Stromal cell of bone marrow (primary cell): ENCODE results near the gene TMPRSS5.
"Not testable (repeated sequence)": the region's sequence is repeated elsewhere in the genome, so short reads cannot be mapped to it uniquely, and the experiment has no call there.

Experiments
- DNase-seq: peaks from one replicate; pipeline ENCODE4 v3.0.0-alpha.2; 2012; ENCODE audit warnings: low read depth

Gene TMPRSS5

GRCh38 chr11:113697756-113698407 lies 8.2 kb downstream of the TMPRSS5 start:
- no peak for DNase-seq

- no peak for DNase-seq
These were observed 9.0 kb downstream of the TMPRSS5 start for GRCh38 chr11:113697111-113697510.

DNA sequence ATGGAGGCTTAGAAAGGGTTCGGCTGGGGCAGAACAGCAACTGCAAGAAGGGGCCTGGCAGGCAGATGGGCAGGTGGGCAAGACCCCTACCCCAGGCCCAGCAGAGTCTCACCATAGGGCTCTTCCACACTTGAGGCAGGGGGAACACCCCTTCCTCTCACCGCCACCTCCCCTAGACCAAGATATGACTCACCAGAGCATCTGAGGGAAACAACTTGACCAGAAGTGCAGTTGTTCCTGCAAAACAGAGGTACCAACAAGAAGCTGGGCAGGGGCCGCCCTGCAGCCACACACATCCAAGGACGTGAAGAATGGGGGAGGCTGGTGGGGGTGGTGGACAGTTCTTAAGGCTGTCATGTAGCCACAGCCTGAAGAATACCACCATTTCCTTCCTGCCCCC lies 10.9 kb downstream of the TMPRSS5 start:
- DNase-seq: no peak

DNA sequence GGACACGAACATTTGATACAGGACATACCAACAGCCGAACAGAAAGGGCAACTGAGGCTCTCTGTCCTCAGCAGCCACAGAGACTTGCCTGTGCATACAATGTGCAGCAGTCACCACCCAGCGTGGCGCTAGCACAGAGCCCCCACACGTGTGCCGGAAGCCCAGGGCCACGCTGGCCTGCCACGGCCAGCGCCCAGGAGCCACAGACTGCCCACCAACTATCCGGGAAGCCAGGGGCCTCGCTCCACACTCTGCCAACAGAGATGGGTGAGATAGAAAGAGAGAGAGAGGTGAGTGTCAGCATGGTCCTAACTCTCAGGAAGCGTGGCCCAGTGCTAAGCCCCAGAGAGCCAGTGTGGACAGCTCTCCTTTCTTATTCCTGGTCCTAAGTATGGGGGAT lies 11.7 kb downstream of the TMPRSS5 start:
- DNase-seq: no peak

DNA sequence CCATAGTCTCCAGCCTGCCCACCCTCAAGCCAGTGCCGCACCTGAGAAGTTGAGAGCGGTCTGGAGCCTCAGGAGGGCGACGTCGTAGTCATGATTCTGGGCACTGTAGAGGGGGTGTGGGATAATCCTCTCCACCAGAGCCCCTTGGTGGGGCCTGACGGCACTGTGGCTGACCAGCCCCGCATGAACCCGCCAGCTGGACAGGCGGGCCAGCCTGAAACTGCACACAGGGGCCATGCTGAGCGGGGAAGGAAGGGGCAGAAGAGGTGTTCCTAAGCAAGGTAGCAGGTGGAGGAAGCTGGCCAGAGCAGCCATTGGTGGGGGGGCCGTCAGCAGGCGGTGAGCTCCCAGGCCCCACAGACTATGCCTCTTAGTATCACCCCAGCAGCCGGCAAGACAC lies 13.1 kb downstream of the TMPRSS5 start:
- no peak for DNase-seq

DNA sequence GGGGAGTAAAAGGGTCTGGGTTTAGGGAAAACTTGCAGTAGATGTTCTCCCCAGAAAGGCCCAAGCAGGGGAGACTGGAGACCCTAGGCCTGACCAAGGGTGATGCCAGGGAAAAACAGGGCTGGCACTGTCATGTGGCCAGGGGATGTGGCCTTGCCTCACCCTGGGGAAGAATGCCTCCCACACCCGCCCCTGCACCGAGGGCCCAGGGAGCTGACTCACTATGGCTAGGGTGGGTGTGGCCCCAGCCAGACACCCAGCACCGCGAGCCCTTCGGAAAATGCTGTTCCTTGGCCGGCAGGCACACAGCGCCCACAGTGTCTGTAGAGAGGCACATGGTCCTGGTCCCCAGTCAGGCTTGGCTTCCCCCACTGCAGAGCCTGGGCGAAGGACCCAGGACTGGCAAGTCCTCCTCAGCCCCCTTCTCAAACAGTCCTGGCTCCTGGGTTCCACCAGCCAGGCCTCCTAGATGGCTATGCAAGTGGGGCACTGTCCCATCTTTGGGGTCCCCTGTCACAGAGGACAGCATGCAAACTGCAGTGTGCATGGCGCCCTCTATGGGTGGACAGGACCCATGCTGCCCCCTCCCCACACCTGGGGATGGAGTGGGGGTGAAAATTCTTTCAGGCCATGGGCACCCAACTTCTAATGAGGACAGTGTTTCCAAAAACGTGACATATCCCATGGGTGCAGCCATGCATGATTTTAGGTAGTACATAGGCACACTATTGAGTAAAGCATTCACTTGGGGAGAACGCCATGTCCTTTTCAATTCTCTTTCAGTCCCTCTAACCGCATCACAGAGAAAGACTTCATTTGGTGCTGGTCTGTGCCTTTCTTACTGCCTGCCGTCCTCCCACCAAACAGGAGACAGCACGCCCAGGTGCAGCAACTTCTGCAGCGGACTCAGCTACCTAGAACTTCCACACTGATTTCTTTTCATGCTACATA lies 15.2 kb downstream of the TMPRSS5 start:
- peak; percentile 28 for DNase-seq

GRCh38 chr11:113689768-113690618 lies 16.1 kb downstream of the TMPRSS5 start:
- no peak for DNase-seq

DNA sequence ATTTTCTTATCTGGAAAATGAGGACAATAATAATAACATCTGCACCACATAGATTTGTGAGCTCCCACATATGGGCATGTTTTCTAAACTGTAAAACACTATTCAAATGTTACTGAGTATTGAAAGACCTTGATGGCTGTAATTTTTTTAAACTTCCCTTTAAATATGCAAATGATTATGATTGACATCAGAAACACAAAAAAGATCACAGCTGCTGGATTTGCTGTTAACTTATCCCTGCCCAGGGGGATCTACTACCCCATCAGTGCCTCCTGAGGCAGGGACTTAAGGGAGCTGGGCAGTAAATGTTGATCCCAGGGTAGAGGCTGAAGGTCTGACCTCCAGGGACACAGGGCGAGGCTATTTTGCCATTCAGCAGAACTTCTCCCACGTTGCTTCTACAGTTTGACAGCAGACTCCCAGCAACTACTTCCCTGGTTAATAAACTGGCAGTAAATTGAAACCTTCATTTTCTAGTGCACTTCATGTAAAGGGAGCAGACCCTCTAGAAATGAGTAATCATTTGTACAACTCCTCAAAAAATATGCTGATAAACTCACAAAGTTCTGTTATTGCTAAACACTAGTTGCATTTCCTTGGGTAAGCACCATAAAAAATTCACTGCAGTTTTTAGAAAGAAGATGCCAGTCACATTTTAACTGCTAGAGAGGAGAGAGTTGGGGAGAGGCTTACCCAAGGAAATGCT lies 20.3 kb downstream of the TMPRSS5 start:
- DNase-seq: no peak

DNA sequence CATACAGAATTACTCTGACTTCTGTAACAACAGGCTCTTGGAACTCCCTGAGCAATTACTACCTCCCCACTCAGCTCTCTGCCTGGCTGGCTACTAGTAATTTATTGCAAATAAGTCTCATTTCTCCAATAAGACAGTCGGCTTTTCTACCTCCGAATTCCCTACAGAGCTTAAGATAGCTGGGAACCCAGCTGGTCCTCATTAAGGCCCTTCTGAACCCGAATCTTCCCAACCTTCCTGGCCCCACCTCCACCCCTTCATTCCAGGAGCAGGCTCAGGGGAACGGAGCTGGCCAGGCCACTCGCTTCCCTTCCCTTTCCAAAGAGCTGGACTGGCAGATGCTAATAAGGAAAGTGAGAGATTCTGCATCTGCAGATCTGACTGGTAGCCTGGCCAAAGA lies 21.6 kb downstream of the TMPRSS5 start:
- DNase-seq: no peak

- DNase-seq: no peak
These were observed 22.5 kb downstream of the TMPRSS5 start for GRCh38 chr11:113683481-113684046.

DNA sequence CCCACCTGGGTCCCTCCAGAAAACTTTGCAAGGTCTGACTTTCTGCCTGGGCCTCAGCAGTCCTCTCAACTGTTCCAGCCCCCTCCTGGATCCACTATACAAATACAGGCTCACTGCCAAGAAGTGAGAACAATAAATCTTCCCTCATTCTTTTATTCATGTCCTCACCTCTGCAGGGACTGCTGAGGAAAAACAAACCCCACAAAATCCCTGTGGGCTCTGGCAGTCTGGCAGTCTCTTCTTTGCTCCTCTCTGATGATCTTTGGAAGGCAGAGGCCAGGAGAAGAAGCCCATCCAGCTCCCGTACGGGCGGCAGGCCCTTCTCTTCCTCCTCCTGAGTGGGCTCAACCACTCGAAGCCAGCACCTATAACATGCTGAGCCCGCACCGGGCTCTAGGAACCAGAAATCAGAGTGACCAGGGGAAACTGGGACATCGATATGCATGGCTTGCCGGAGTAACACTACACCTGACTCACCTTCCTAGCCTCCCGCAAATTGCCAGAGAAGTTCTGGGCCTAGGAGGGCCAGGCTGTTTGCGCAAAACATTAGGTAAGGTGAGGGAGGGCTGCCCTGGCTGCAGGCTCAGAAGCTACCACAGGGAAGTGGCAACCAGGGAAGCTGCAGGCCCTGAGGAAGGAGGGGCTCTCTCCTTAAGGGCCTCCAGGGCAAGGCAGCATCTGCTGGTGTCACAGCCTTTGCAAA lies 24.2 kb downstream of the TMPRSS5 start:
- DNase-seq: no peak

DNA sequence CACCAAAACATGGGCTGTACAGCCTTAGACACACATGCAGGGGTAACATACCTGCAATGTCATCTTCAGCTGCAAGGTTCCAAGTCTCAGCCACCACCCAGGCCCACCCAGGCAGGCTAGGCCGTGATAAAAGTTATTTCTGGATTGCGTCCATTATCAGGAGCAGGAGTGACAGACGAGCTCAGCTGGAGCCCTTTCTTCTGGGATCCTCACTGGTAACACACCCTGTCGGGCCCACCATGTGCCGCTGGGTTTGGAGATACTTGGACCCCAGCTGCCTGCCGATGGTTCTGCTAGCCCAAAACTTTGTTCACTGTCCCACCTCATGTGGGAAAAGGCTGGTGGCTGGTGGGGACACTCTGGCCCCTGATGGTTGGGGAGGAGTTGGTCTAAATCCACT lies 24.8 kb downstream of the TMPRSS5 start:
- no peak for DNase-seq

- no peak for DNase-seq
These were observed 28.4 kb downstream of the TMPRSS5 start for GRCh38 chr11:113677685-113678084.

GRCh38 chr11:113675565-113675964 lies 30.5 kb downstream of the TMPRSS5 start:
- DNase-seq: no peak

DNA sequence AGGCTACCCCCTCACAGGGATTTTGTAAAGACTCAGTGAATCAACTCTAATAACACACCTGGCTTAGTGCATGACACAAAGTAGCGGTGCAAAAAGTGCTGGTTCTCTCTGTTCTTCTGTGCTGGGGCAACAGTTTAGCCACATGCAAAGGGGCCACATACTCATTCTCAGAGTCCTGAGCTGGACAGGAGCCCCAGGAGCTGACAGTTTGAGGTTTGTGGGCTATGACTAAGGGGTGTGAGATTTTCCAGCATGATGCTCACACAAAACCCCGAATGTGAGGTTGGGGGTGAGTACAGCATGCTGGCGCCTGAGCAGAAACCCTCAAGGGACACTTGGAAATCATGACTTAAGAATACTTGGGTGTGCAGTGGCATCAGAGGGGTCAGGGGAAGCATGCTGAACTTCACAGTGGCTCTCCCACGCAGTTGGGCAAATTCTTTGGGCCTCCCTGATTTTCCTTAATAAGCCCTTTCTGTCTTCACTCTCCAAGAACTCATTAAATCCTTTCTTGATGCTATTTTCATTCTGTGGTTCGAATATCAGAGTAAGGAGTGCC lies 31.0 kb downstream of the TMPRSS5 start:
- DNase-seq: peak; percentile 94

GRCh38 chr11:113674397-113674685 lies 31.8 kb downstream of the TMPRSS5 start:
- no peak for DNase-seq

DNA sequence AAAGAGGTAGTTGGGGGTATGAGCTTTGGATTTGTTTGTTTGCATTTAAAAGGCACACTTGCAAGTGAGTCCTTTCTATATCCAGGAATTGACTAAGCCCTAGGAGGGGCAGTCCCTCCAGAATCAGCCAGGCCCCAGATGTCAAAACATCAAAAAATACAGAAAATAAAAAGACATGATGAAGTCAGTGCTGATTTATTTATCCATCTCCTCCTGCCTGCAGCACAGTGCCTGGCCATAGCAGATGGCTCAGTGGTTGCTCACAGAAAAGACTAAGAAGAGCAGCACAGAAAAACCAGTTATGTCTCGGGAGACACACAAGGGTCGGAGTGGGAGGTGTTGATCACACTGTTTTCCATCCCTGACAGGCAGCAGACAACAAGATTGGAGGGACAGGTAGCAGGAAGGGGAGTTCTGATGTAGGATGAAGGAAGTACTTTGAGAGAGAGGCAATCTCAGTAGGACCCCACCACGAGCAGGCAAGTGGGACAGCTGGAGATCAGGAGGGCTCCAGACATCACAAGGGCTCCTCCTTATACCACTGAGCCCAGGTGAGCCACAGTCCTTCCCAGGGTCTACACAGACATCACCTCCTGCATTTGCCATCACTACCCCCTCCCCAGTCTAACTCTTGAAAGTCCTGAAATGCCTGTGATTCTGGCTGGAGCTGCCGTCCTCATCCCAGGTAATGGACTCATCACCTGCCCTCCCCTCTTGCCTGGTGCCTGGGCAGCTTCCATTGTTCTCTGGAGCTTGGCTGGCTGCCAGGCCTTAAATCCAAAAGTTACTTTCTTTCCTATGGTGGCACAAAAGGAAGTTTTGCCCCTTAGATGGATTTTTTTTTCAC lies 32.3 kb downstream of the TMPRSS5 start:
- no peak for DNase-seq

- not testable (repeated sequence) for DNase-seq
These were observed 34.2 kb downstream of the TMPRSS5 start for GRCh38 chr11:113671914-113672313.

- no peak for DNase-seq
These were observed 35.3 kb downstream of the TMPRSS5 start for GRCh38 chr11:113670831-113671215.
